CD4-positive, alpha-beta T cell treated with Interleukin-17A for 1 hour (primary cell): Measurements from ENCODE around the gene NDST4.

ENCODE experiments used
- DNase-seq: peaks from one replicate; pipeline ENCODE4 v3.0.0-alpha.2; 2020

Gene NDST4

GRCh38 chr4:114782415-114783214 is 330.8 kb downstream of the NDST4 start:
- no peak for DNase-seq

DNA sequence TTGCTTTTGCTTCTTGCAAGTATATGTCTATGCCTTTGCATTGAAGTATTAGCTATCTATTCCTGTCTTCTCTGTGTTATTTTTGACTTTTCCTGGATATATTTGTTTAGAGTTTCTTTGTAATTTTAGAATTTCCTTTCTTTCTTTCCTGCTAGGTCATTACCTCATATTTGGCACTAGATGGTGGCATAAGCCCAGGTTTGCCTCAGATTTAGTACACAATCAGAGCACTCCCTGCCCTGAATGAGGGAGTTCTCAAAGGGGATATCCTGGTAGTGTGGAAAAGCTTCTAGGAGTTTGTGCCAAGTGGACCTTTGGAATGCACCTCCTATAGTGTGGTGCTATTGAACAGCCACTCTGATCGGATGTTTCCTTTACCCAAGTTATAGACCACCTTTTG is 333.2 kb downstream of the NDST4 start:
- DNase-seq, result no peak
